ENCODE measurements around the gene C1orf216.
"Not testable (repeated sequence)": the region's sequence is repeated elsewhere in the genome, so short reads cannot be mapped to it uniquely, and the experiment has no call there.

C1orf216 gene

DNA sequence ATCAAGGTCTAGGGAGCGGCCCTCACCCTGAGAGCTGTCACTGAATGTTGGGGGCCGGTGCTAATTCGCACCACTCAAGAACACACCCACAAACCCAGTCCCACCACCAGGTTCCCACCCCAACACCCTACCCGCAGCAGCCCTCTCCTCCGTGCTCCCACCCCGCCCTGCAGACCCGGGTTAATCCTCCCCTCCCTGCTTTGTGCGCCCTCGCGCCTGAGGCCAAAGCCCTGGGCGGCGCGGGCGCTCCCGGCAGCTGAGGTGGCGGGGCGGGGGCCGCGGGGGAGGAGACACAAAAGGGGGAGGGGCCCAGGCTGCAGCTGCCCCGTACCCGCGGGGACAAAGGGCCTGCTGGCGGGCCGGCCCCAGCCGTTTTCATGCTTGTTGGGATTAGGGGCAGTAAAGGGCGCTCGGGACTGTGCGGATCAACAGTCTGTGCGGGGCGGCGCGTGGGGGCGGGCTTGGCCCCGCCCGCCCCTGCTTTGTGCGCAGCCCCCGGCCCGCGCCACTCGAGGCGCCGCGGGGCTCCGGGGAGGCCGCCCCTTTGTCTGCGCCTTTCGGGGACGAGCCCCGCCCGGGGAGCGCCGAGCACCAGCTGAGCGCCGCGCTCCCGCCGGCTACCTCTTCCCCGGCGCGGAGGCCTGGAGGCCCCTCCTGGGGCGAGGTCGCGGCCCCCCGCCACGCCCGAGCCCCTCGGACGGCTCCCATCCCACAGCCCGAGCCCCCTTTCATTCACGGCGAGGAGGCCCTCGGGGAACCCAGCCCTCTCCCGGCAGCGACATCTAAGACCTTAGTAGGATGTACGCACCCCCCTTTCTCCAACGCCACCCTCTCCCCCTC is 10.9 kb downstream of the C1orf216 start:
- in situ Hi-C loops (cut with HindIII; ENCODE audit: low sequenced_read_pairs), result no loop called here

GRCh38 chr1:35706846-35707600 is 11.7 kb downstream of the C1orf216 start:
- in situ Hi-C loops (cut with HindIII; ENCODE audit: low sequenced_read_pairs), result no loop called here

DNA sequence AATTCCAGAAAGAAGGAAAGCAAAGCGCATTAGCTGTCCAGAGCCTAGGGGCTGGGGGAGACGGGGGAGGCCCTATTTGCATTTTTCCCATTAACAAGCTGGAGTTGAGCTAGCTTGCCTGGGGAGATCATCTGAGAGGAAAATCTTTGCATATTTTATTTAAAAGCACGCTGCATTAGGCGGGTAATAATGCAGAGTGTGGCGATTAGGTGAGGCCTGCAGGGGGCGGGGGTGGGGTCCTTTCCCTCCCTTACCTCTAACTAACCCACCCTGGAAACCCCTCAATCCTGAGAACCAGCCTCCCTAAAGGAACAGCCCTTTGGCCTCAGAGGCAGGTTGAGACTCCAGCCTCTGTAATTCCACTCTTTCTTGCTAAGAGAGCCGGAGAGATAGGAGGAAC is 16.2 kb downstream of the C1orf216 start:
- in situ Hi-C loops (cut with HindIII; ENCODE audit: low sequenced_read_pairs), result no loop called here

DNA sequence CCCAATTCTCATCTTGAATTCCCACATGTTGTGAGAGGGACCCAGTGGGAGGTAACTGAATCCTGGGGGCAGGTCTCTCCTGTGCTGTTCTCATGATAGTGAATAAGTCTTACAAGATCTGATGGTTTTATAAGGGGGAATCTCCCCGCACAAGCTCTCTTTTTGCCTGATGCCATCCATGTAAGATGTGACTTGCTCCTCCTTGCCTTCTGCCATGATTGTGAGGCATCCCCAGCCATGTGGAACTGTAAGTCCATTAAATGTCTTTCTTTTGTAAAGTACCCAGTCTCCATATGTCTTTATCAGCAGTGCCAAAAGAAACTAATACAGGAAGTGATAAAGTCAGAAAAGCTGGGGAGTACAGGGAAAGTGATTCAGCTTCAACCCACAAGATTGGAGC is 19.5 kb downstream of the C1orf216 start:
- in situ Hi-C loops (cut with HindIII; ENCODE audit: low sequenced_read_pairs), result not testable (repeated sequence)

- in situ Hi-C loops (cut with HindIII; ENCODE audit: low sequenced_read_pairs), result no loop called here
These were observed 26.4 kb downstream of the C1orf216 start for GRCh38 chr1:35692317-35692716.

DNA sequence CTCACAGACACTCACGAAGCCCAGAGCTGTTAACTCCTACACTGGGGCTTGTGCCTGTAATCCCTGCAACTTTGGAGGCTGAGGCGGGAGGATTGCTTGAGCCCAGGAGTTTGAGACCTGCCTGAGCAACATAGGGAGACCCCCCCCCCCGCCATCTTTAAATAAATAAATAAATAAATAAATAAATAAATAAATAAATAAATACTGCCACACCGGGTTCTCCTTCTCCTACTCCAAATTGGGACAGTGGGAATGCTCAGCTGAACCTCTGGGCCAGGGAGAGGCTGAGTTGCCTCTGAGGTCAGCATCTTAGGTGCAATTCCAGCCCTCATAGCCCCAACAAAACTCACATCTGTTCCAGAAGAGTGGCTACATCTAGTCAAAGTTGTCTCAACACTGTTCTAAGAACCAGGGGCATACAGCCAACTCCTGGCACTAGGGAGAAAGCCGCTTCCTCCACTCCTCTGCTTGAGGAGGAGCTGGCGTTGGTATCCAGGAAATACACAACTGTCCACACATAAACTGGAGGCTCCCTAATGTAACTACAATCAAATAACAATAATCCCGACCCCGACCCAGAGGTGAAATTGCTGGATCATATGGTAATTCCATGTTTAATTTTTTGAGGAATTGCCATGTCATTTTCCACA is 27.0 kb downstream of the C1orf216 start:
- in situ Hi-C loops (cut with HindIII; ENCODE audit: low sequenced_read_pairs), result no loop called here

- in situ Hi-C loops (cut with HindIII; ENCODE audit: low sequenced_read_pairs), result no loop called here
These were observed 27.6 kb downstream of the C1orf216 start for GRCh38 chr1:35691080-35691479.

- in situ Hi-C loops (cut with HindIII; ENCODE audit: low sequenced_read_pairs), result not testable (repeated sequence)
These were observed 28.6 kb downstream of the C1orf216 start for GRCh38 chr1:35690103-35690502.

DNA sequence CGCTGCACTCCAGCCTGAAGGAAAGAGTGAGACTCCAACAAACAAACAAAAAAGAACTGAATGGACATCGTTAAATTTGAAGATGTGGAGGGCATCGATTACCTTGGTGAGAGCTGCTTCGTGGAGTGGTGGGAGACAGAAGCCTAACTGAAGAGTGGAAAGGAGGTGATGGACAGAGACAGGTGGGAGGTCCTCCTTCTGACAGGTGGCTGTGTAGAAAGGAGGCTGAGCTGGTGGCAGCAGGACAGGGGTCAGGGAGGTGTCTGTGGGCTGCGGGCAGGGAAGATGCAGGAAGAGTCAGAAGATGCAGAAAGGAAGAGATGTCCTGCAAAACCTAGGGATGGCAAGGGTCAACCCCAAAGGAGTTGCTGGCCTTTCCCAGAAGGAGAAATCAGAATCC is 30.5 kb downstream of the C1orf216 start:
- in situ Hi-C loops (cut with HindIII; ENCODE audit: low sequenced_read_pairs), result no loop called here

- in situ Hi-C loops (cut with HindIII; ENCODE audit: low sequenced_read_pairs), result no loop called here
These were observed 35.7 kb downstream of the C1orf216 start for GRCh38 chr1:35683012-35683411.

DNA sequence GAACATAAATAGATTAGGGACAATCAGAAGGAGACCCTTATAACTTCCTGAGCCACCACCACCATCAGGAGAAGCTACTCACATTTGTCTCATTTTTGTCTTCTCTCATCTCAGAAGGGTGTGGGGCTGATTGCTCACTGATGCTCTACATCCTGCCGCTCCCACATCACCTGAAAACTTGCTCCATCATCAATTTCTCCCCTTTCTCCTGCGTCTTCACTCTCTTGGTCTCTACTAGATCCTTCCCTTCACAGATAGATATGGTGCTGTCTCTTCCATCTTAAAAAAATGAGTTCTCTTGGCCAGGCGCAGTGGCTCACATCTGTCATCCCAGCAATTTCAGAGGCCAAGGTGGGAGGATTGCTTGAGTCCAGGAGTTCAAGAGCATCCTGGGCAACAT is 38.4 kb downstream of the C1orf216 start:
- in situ Hi-C loops (cut with HindIII; ENCODE audit: low sequenced_read_pairs), result no loop called here

- in situ Hi-C loops (cut with HindIII; ENCODE audit: low sequenced_read_pairs), result no loop called here
These were observed 42.9 kb downstream of the C1orf216 start for GRCh38 chr1:35675773-35676172.

- in situ Hi-C loops (cut with HindIII; ENCODE audit: low sequenced_read_pairs), result no loop called here
These were observed 44.6 kb downstream of the C1orf216 start for GRCh38 chr1:35674111-35674510.

GRCh38 chr1:35672116-35672515 is 46.6 kb downstream of the C1orf216 start:
- in situ Hi-C loops (cut with HindIII; ENCODE audit: low sequenced_read_pairs), result no loop called here

- in situ Hi-C loops (cut with HindIII; ENCODE audit: low sequenced_read_pairs), result no loop called here
These were observed 50.2 kb downstream of the C1orf216 start for GRCh38 chr1:35668506-35668905.

GRCh38 chr1:35666916-35667315 is 51.8 kb downstream of the C1orf216 start:
- in situ Hi-C loops (cut with HindIII; ENCODE audit: low sequenced_read_pairs), result no loop called here

DNA sequence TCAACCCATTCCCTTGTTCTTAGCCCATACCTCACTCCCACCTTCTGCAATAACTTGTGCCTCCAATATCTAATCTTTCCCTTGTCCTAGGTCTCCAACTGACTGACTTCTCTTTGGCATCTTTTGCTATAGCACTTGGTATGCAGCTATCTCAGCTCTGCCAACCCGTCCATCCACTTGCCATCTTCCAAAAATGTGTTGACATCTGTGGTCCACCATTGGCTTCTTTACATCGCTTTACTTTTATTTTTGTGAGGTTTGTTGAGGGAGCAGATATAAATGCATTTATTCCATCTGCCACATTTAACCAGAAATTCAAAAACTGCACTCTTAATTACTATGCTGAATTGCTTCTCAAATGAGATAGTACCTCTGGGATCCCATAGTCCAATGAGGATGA is 52.5 kb downstream of the C1orf216 start:
- in situ Hi-C loops (cut with HindIII; ENCODE audit: low sequenced_read_pairs), result no loop called here
